HepG2 (cell line): ENCODE results near the gene TTYH2. TPM values are rescaled to one million over a fixed set of nuclear protein-coding genes. Genes with fewer than 3 reads are reported as not detected.

Experiments
- ADNP ChIP-seq: sonication (generic); formaldehyde crosslinking; IDR thresholded peaks from 2 replicates; pipeline ENCODE4 v1.4.0; 2020; ENCODE audit warnings: missing genetic modification reagents
- AGO1 ChIP-seq: fragments of 200-400 bp; formaldehyde crosslinking; IDR thresholded peaks from 2 replicates; pipeline ENCODE4 v1.6.1; 2017; ENCODE audit warnings: mild to moderate bottlenecking, low read depth, low read length, moderate library complexity; ENCODE audit not compliant: poor library complexity, severe bottlenecking
- ARHGAP35 ChIP-seq: sonication (generic); formaldehyde crosslinking; IDR thresholded peaks from 2 replicates; pipeline ENCODE4 v1.9.0; 2022; ENCODE audit warnings: mild to moderate bottlenecking, inconsistent platforms, moderate library complexity, missing genetic modification reagents, borderline replicate concordance
- CAMTA2 ChIP-seq: sonication (generic); formaldehyde crosslinking; IDR thresholded peaks from 2 replicates; pipeline ENCODE4 v1.4.0; 2020; ENCODE audit warnings: mild to moderate bottlenecking, missing genetic modification reagents, borderline replicate concordance
- FOXA1 ChIP-seq, 2 experiments: fragments of 450-650 bp in 1 of 2; sonication (generic) in 1 of 2; formaldehyde crosslinking in 1 of 2; IDR thresholded peaks; 2 replicates each; pipeline versions ENCODE4 v1.4.0 to v1.6.1; 2016 to 2020; ENCODE audit warnings: missing genetic modification reagents in 1 of 2
- FOXK2 ChIP-seq: fragments of 450-650 bp; IDR thresholded peaks from 2 replicates; pipeline ENCODE4 v1.6.1; 2016
- MLLT10 ChIP-seq: sonication (generic); formaldehyde crosslinking; IDR thresholded peaks from 2 replicates; pipeline ENCODE4 v1.4.0; 2020; ENCODE audit warnings: missing genetic modification reagents
- MTA1 ChIP-seq: sonication (generic); formaldehyde crosslinking; IDR thresholded peaks from 2 replicates; pipeline ENCODE4 v1.4.0; 2020; ENCODE audit warnings: missing genetic modification reagents, mild to moderate bottlenecking, borderline replicate concordance
- MZF1 ChIP-seq: sonication (generic); formaldehyde crosslinking; IDR thresholded peaks from 2 replicates; pipeline ENCODE4 v1.8.1; 2023; ENCODE audit warnings: mild to moderate bottlenecking, missing genetic modification reagents, borderline replicate concordance
- NFRKB ChIP-seq: fragments of 450-650 bp; IDR thresholded peaks from 2 replicates; pipeline ENCODE4 v1.6.1; 2017
- POLR2AphosphoS5 ChIP-seq: IDR thresholded peaks from 2 replicates; pipeline ENCODE4 v1.6.1; 2012; ENCODE audit warnings: low read depth, low read length
- TBX3 ChIP-seq: fragments of 450-650 bp; IDR thresholded peaks from 2 replicates; pipeline ENCODE4 v1.6.1; 2017; ENCODE audit warnings: antibody characterized with exemption, mild to moderate bottlenecking, inconsistent platforms, borderline replicate concordance
- TCF7L2 ChIP-seq: IDR thresholded peaks from 2 replicates; pipeline ENCODE4 v1.6.1; 2011; ENCODE audit warnings: mild to moderate bottlenecking, low read depth, low read length, moderate library complexity
- TEAD3 ChIP-seq: optimal IDR thresholded peaks from 2 replicates; pipeline ENCODE3; 2016; ENCODE audit warnings: borderline replicate concordance
- ZBTB1 ChIP-seq: sonication (generic); formaldehyde crosslinking; IDR thresholded peaks from 2 replicates; pipeline ENCODE4 v1.4.0; 2020; ENCODE audit warnings: missing genetic modification reagents, borderline replicate concordance
- ZFP36L2 ChIP-seq: sonication (generic); formaldehyde crosslinking; IDR thresholded peaks from 2 replicates; pipeline ENCODE4 v1.4.0; 2020; ENCODE audit warnings: missing genetic modification reagents
- ZMYM4 ChIP-seq: sonication (generic); formaldehyde crosslinking; IDR thresholded peaks from 2 replicates; pipeline ENCODE4 v1.8.1; 2023; ENCODE audit warnings: mild to moderate bottlenecking, missing genetic modification reagents
- ZNF263 ChIP-seq: sonication (generic); formaldehyde crosslinking; IDR thresholded peaks from 2 replicates; pipeline ENCODE4 v1.4.0; 2020; ENCODE audit warnings: missing genetic modification reagents
- ZNF282 ChIP-seq: fragments of 450-650 bp; IDR thresholded peaks from 2 replicates; pipeline ENCODE4 v1.6.1; 2018; ENCODE audit not compliant: partially characterized antibody
- ZNF558 ChIP-seq: sonication (generic); formaldehyde crosslinking; IDR thresholded peaks from 2 replicates; pipeline ENCODE4 v1.9.0; 2022; ENCODE audit warnings: mild to moderate bottlenecking, missing genetic modification reagents, borderline replicate concordance
- ZNF766 ChIP-seq: sonication (generic); formaldehyde crosslinking; IDR thresholded peaks from 2 replicates; pipeline ENCODE4 v1.5.0; 2020; ENCODE audit warnings: missing genetic modification reagents, borderline replicate concordance
- ZNF878 ChIP-seq: sonication (generic); formaldehyde crosslinking; IDR thresholded peaks from 2 replicates; pipeline ENCODE4 v1.8.1; 2023; ENCODE audit warnings: mild to moderate bottlenecking, missing genetic modification reagents, moderate library complexity
- polyA plus RNA-seq, 8 experiments: library from polyadenylated mRNA; depleted of rRNA in 3 of 8; stranded (reverse) in 7 of 8; unstranded in 1 of 8; fragments of >200 nt; fragmentation: Illumina TruSeq in 4 of 8; extraction: Trizol in 4 of 8; gene quantifications; 2 replicates each; pipeline versions ENCODE4 v1.2.1 to v1.2.3, GENCODE V29; 2011 to 2016; ENCODE audit warnings: low read depth in 4 of 8, missing spikeins in 1 of 8, mixed read lengths in 1 of 8; ENCODE audit not compliant: insufficient read depth in 1 of 8
- total RNA-seq, 5 experiments: library from RNA; depleted of rRNA; stranded (reverse); fragments of >200 nt; fragmentation: Illumina TruSeq; extraction: Trizol; gene quantifications; 2 replicates each; pipeline ENCODE4 v1.2.3, GENCODE V29; 2016; ENCODE audit warnings: low read depth in 1 of 5
- TF ChIP-seq, protein P1 (sequence below): sonication (generic); formaldehyde crosslinking; IDR thresholded peaks from 2 replicates; pipeline ENCODE4 v1.8.0; 2022; ENCODE audit warnings: low read depth, missing genetic modification reagents
- TF ChIP-seq, protein P2 (sequence below): sonication (generic); formaldehyde crosslinking; IDR thresholded peaks from 2 replicates; pipeline ENCODE4 v1.9.0; 2022; ENCODE audit warnings: low read depth, missing genetic modification reagents
- TF ChIP-seq, protein P3 (sequence below): sonication (generic); formaldehyde crosslinking; IDR thresholded peaks from 2 replicates; pipeline ENCODE4 v1.4.0; 2020; ENCODE audit warnings: missing genetic modification reagents

Gene TTYH2
- total and polyA plus RNA-seq, 2 of the 13 experiments (the other 11 are each of a cell fraction or from before 2014, with no cell fraction given) = 0.77 to 0.96 TPM

DNA sequence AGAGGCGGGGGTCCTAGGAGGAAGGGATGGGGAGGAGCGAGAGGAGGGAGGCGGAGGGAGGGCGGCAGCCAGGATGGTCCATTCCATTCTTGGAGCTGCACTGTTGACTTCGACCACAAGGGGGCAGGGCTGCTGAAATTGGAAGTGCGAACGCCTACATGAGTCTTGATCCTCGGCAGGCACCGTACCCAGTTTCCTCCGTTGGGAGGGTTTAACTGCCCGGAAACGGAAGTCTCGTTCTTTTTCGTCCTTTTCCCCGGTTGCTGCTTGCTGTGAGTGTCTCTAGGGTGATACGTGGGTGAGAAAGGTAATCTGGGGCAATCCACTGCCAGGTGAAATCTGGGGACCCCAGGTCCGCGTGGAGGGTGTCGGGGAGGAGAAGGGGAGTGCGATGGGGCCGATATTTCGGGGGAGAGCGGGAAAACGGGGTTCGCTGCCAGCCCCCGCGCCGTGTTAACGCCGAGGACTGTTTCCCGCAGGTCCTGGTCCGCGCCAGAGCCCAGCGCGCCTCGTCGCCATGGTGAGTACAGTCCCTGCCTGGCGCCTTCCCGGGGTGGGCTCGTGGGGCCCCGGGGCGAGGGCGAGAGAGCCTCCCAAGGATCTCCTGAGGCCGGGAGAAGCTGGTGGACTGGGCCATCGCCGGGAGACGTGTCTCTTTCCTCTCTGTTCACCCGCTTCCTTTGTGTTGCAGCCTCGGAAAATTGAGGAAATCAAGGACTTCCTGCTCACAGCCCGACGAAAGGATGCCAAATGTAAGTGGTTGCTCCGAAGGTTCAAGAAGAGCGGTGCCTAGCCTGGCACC lies 9.7 kb upstream of the TTYH2 start, which contains the start of gene RPL38 (continued):
- TF ChIP-seq ZFP36L2 (CRISPR knock-in tag) = peak; percentile 34; the same call in 1 of the 2 replicates
- TF ChIP-seq TCF7L2 = no peak
- TF ChIP-seq ADNP (CRISPR knock-in tag) = peak; percentile 41; the same call in 1 of the 2 replicates
- TF ChIP-seq MZF1 (CRISPR knock-in tag) = 0 out of 2 replicates have a peak, but pooled peaks have one; percentile 65
- no peak for TF ChIP-seq FOXA1 (IDR thresholded peaks at IDR 0.05)
- peak; percentile 71 for TF ChIP-seq FOXA1 (CRISPR knock-in tag; IDR thresholded peaks at IDR 0.05)
- TF ChIP-seq ZBTB1 (CRISPR knock-in tag) = peak; percentile 28; the same call in 1 of the 2 replicates
- TF ChIP-seq ZMYM4 (CRISPR knock-in tag) = peak; percentile 98
- peak; percentile 91 for TF ChIP-seq ZNF263
- TF ChIP-seq ZNF766 = peak; percentile 90
- TF ChIP-seq POLR2AphosphoS5 = peak; percentile 100
- TF ChIP-seq AGO1 = peak; percentile 70
- TF ChIP-seq ZNF878 = 0 out of 2 replicates have a peak, but pooled peaks have one; percentile 44
- TF ChIP-seq, protein P1, sequence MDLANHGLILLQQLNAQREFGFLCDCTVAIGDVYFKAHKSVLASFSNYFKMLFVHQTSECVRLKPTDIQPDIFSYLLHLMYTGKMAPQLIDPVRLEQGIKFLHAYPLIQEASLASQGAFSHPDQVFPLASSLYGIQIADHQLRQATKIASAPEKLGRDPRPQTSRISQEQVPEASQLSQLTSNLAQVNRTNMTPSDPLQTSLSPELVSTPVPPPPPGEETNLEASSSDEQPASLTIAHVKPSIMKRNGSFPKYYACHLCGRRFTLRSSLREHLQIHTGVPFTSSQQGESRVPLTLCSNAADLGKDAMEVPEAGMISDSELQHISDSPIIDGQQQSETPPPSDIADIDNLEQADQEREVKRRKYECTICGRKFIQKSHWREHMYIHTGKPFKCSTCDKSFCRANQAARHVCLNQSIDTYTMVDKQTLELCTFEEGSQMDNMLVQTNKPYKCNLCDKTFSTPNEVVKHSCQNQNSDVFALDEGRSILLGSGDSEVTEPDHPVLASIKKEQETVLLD (CRISPR knock-in tag) = peak; percentile 48; the same call in 1 of the 2 replicates
- no peak; the same call in 1 of the 2 replicates for TF ChIP-seq CAMTA2
- peak; percentile 80; the same call in 1 of the 2 replicates for TF ChIP-seq TBX3
- peak; percentile 60; the same call in 1 of the 2 replicates for TF ChIP-seq ARHGAP35 (CRISPR knock-in tag)
- no peak for TF ChIP-seq ZNF282
- peak; percentile 92 for TF ChIP-seq TEAD3 (CRISPR knock-in tag)
- TF ChIP-seq NFRKB = no peak
- TF ChIP-seq ZNF558 (CRISPR knock-in tag) = 0 out of 2 replicates have a peak, but pooled peaks have one; percentile 28
- TF ChIP-seq MTA1 (CRISPR knock-in tag) = peak; percentile 60; the same call in 1 of the 2 replicates
- TF ChIP-seq, protein P2, sequence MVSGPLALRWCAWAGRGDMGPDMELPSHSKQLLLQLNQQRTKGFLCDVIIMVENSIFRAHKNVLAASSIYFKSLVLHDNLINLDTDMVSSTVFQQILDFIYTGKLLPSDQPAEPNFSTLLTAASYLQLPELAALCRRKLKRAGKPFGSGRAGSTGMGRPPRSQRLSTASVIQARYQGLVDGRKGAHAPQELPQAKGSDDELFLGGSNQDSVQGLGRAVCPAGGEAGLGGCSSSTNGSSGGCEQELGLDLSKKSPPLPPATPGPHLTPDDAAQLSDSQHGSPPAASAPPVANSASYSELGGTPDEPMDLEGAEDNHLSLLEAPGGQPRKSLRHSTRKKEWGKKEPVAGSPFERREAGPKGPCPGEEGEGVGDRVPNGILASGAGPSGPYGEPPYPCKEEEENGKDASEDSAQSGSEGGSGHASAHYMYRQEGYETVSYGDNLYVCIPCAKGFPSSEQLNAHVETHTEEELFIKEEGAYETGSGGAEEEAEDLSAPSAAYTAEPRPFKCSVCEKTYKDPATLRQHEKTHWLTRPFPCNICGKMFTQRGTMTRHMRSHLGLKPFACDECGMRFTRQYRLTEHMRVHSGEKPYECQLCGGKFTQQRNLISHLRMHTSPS (CRISPR knock-in tag) = peak; percentile 57; the same call in 1 of the 2 replicates
- TF ChIP-seq MLLT10 (CRISPR knock-in tag) = no peak
- TF ChIP-seq, protein P3, sequence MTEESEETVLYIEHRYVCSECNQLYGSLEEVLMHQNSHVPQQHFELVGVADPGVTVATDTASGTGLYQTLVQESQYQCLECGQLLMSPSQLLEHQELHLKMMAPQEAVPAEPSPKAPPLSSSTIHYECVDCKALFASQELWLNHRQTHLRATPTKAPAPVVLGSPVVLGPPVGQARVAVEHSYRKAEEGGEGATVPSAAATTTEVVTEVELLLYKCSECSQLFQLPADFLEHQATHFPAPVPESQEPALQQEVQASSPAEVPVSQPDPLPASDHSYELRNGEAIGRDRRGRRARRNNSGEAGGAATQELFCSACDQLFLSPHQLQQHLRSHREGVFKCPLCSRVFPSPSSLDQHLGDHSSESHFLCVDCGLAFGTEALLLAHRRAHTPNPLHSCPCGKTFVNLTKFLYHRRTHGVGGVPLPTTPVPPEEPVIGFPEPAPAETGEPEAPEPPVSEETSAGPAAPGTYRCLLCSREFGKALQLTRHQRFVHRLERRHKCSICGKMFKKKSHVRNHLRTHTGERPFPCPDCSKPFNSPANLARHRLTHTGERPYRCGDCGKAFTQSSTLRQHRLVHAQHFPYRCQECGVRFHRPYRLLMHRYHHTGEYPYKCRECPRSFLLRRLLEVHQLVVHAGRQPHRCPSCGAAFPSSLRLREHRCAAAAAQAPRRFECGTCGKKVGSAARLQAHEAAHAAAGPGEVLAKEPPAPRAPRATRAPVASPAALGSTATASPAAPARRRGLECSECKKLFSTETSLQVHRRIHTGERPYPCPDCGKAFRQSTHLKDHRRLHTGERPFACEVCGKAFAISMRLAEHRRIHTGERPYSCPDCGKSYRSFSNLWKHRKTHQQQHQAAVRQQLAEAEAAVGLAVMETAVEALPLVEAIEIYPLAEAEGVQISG (CRISPR knock-in tag) = peak; percentile 98
- peak; percentile 74 for TF ChIP-seq FOXK2
